ENCODE measurements around the gene IGF2R.

DNA sequence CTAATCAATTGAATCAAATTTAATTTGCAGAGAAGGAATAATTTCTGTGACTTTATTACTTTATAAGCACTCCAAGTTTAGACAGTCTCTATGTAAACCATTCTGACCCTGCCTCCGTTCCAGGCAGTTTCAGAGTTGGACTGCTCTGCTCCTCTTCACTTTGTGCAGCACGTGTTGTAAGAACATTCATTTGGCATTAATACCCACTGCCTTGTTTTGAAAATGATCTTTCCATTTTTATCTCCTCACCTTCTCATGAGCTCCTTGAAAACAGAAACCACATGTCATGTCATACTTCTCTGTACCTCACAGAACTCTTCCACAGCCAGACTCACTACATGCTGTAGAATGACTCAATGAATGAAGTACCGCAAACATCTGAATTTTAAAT, 178.3 kb downstream of the IGF2R start:
- TF ChIP-seq, protein P1, sequence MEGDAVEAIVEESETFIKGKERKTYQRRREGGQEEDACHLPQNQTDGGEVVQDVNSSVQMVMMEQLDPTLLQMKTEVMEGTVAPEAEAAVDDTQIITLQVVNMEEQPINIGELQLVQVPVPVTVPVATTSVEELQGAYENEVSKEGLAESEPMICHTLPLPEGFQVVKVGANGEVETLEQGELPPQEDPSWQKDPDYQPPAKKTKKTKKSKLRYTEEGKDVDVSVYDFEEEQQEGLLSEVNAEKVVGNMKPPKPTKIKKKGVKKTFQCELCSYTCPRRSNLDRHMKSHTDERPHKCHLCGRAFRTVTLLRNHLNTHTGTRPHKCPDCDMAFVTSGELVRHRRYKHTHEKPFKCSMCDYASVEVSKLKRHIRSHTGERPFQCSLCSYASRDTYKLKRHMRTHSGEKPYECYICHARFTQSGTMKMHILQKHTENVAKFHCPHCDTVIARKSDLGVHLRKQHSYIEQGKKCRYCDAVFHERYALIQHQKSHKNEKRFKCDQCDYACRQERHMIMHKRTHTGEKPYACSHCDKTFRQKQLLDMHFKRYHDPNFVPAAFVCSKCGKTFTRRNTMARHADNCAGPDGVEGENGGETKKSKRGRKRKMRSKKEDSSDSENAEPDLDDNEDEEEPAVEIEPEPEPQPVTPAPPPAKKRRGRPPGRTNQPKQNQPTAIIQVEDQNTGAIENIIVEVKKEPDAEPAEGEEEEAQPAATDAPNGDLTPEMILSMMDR (IDR thresholded peaks at IDR 0.05; ENCODE audit: low read depth, low read length): no peak
- no peak for TF ChIP-seq POLR2A (IDR thresholded peaks at IDR 0.05; ENCODE audit: extremely low read depth, insufficient read length)
- TF ChIP-seq, protein P2, sequence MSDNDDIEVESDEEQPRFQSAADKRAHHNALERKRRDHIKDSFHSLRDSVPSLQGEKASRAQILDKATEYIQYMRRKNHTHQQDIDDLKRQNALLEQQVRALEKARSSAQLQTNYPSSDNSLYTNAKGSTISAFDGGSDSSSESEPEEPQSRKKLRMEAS (IDR thresholded peaks at IDR 0.05; ENCODE audit: low read depth, low read length): no peak
